CD4-positive, alpha-beta T cell (primary cell): ENCODE data around the gene MAGI1. TPM values are rescaled to one million over a fixed set of nuclear protein-coding genes. Genes with fewer than 3 reads are reported as not detected.

Experiments used
- ATAC-seq: fragments of 200-7000 bp; cut with Tn5 transposase; one replicate; pipeline ENCODE4 v1.10.0; 2022; ENCODE audit warnings: mild to moderate bottlenecking; ENCODE audit not compliant: poor library complexity
- CTCF ChIA-PET: fragments of 350-600 bp; sonication (Branson Sonifier 250); formaldehyde crosslinking; loops from one replicate; lab custom pipeline; 2021; ENCODE audit warnings: antibody characterized with exemption, inconsistent platforms; lab: Charles Lee
- POLR2A ChIA-PET: fragments of 350-600 bp; sonication (Branson Sonifier 250); formaldehyde crosslinking; loops from one replicate; lab custom pipeline; 2021; ENCODE audit warnings: antibody characterized with exemption, inconsistent platforms; lab: Charles Lee
- DNase-seq, 14 experiments: peaks; one replicate each; pipeline ENCODE4 v3.0.0-alpha.2; 2013 to 2020; ENCODE audit warnings: mixed read lengths in 2 of 14
- H3K27ac ChIP-seq, 2 donors: one replicate each; pipeline versions ENCODE4 v1.5.1 to v1.7.0; 2013; ENCODE audit warnings: low read length in 2 of 2, low read depth in 1 of 2, mild to moderate bottlenecking in 1 of 2
- H3K27me3 ChIP-seq, 2 experiments: 1 replicate in 1 of 2; 2 replicates in 1 of 2; pipeline versions ENCODE4 v1.6.1 to v1.7.0; 2013; ENCODE audit warnings: low read length in 2 of 2, control low read depth in 1 of 2, mild to moderate bottlenecking in 1 of 2, moderate library complexity in 1 of 2; ENCODE audit not compliant: insufficient read depth in 2 of 2, control insufficient read depth in 1 of 2
- H3K36me3 ChIP-seq: one replicate; pipeline ENCODE4 v1.6.1; 2013; ENCODE audit warnings: low read length, control low read depth; ENCODE audit not compliant: insufficient read depth
- H3K4me1 ChIP-seq: one replicate; pipeline ENCODE4 v1.6.1; 2013; ENCODE audit warnings: low read length, control low read depth; ENCODE audit not compliant: insufficient read depth
- H3K4me3 ChIP-seq: one replicate; pipeline ENCODE4 v1.5.1; 2013; ENCODE audit warnings: mild to moderate bottlenecking, low read length, moderate library complexity
- H3K9me3 ChIP-seq, 2 experiments: 1 replicate in 1 of 2; 2 replicates in 1 of 2; pipeline versions ENCODE4 v1.6.1 to v1.7.0; 2013; ENCODE audit warnings: low read length in 2 of 2, mild to moderate bottlenecking in 2 of 2, control low read depth in 1 of 2, moderate library complexity in 1 of 2; ENCODE audit not compliant: control insufficient read depth in 1 of 2, insufficient read depth in 1 of 2
- H3K27ac Mint-ChIP-seq: one replicate; pipeline ENCODE4 v1.8.0; 2020; ENCODE audit warnings: mixed read lengths
- H3K27me3 Mint-ChIP-seq: one replicate; pipeline ENCODE4 v1.8.0; 2021; ENCODE audit warnings: mixed read lengths
- H3K36me3 Mint-ChIP-seq: one replicate; pipeline ENCODE4 v1.8.0; 2021; ENCODE audit warnings: low read depth, mixed read lengths
- H3K4me1 Mint-ChIP-seq: one replicate; pipeline ENCODE4 v1.8.0; 2021; ENCODE audit warnings: low read depth, mixed read lengths
- H3K4me3 Mint-ChIP-seq: one replicate; pipeline ENCODE4 v1.8.0; 2020; ENCODE audit warnings: mild to moderate bottlenecking, mixed read lengths
- H3K9me3 Mint-ChIP-seq: one replicate; pipeline ENCODE4 v1.8.0; 2020; ENCODE audit warnings: mixed read lengths
- intact Hi-C, 2 experiments: fragments of 100-400 bp; cut with DNase I in 1 of 2; cut with micrococcal nuclease in 1 of 2; formaldehyde crosslinking; loops; one replicate each; pipeline versions ENCODE4 v1.15.1 to v1.9.0; 2023 to 2025; cut with DNase I, micrococcal nuclease
- total RNA-seq, 174 experiments: library from RNA in 2 of 174; stranded (reverse) in 2 of 174; gene quantifications; one replicate each; pipeline ENCODE4 v1.2.3 and lab custom pipeline; 2021 to 2026
- TF ChIP-seq, protein P1 (sequence below): fragments of 200-600 bp; IDR thresholded peaks from one replicate; pipeline ENCODE4 v1.8.0; 2022; ENCODE audit warnings: antibody characterized with exemption, mild to moderate bottlenecking

MAGI1 gene
- total RNA-seq, 2 experiments from 2014 or later = not detected

DNA sequence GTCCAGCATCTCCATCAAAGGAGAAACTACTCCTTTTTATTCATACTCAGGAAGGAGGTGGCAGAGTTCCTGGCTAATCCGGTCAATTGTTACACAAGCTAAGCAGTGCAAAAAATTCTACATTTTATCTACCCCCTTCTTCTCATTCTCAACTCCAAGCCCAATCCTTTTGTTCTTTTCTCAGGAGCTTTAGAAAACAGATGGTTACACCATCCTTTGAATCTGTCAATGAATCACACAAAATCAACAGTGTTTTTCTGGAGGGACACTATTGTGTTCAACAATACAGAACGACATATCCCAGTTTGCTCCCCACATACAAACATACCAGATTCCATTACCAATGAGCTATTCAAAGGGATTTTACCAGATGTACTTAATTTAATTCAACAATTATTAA lies 362.1 kb downstream of the MAGI1 start:
- ATAC-seq (no peak), DNase-seq (no peak)
- no peak overlapping the region for H3K4me3 ChIP-seq
- H3K27ac ChIP-seq = no peak overlapping the region
- H3K27me3 ChIP-seq = no peaks in the 10 kb centered on the region
- no peaks in the 10 kb centered on the region for H3K27me3 Mint-ChIP-seq
- ChIA-PET POLR2A (no interaction called here), CTCF (no interaction called here)
- H3K4me1 Mint-ChIP-seq = no peaks in the 10 kb centered on the region
- no peak overlapping the region for H3K4me3 Mint-ChIP-seq
- H3K9me3 ChIP-seq = peaks cover 0 to 3% of the 10 kb centered on the region in 2 experiments
- H3K27ac Mint-ChIP-seq = no peak overlapping the region
- no peaks in the 10 kb centered on the region for H3K36me3 Mint-ChIP-seq
- TF ChIP-seq, protein P1, sequence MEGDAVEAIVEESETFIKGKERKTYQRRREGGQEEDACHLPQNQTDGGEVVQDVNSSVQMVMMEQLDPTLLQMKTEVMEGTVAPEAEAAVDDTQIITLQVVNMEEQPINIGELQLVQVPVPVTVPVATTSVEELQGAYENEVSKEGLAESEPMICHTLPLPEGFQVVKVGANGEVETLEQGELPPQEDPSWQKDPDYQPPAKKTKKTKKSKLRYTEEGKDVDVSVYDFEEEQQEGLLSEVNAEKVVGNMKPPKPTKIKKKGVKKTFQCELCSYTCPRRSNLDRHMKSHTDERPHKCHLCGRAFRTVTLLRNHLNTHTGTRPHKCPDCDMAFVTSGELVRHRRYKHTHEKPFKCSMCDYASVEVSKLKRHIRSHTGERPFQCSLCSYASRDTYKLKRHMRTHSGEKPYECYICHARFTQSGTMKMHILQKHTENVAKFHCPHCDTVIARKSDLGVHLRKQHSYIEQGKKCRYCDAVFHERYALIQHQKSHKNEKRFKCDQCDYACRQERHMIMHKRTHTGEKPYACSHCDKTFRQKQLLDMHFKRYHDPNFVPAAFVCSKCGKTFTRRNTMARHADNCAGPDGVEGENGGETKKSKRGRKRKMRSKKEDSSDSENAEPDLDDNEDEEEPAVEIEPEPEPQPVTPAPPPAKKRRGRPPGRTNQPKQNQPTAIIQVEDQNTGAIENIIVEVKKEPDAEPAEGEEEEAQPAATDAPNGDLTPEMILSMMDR = no peak
- intact Hi-C loops = no loop called here
- no peaks in the 10 kb centered on the region for H3K9me3 Mint-ChIP-seq
- H3K36me3 ChIP-seq = no peaks in the 10 kb centered on the region
- no peaks in the 10 kb centered on the region for H3K4me1 ChIP-seq

DNA sequence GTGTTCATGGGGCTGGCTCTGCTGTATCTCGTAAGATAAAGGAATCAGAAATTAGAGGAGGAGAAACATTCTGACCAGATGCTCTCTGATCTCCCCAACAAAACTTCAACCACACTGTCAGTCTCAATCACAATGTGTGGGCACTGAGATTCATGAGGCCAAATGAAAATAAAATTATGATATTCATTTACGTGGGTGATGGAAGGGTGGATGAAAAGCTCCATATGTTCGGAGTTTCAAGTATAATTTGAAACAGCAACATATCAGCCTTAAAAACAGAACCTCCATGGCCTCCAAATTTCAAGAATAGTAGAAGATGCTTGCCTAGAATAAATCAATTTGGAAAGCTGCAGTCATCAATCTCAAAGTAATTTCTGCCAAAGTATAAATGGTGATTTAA lies 363.7 kb downstream of the MAGI1 start:
- intact Hi-C loops = no loop called here

DNA sequence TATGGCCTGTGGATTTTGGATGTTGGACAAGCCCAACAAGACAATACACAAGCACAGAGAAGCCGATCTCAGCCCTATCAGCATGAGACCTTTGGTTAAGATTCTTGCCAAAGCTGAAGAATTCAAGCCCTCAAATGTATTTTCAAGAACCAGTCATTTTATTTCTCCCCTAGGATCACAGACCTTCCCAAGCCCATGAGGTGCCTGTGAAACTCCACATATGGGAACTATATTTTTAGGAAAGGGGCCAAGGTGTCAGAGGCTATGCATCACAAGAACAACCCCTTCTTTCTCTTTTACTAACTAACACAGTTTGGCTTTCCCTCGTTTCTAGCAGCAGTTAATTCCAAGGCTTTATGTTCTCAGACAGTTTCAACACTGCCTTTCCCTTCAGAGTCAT lies 364.5 kb downstream of the MAGI1 start:
- Histone ChIP-seq H3K36me3 (no peaks in the 10 kb centered on the region), H3K9me3 (no peaks in the 10 kb centered on the region), H3K27me3 (no peaks in the 10 kb centered on the region), H3K27ac (no peak overlapping the region), H3K4me3 (no peak overlapping the region), H3K4me1 (no peaks in the 10 kb centered on the region)
- POLR2A ChIA-PET = no interaction called here
- no peak for DNase-seq
- H3K27me3 Mint-ChIP-seq = no peaks in the 10 kb centered on the region
- no peak overlapping the region for H3K27ac Mint-ChIP-seq
- no peak for ATAC-seq
- H3K36me3 Mint-ChIP-seq = no peaks in the 10 kb centered on the region
- CTCF ChIA-PET = no interaction called here
- no peaks in the 10 kb centered on the region for H3K9me3 Mint-ChIP-seq
- TF ChIP-seq, protein P1 = no peak
- H3K4me1 Mint-ChIP-seq = no peaks in the 10 kb centered on the region
- no peak overlapping the region for H3K4me3 Mint-ChIP-seq
- intact Hi-C loops = no loop called here

More for the DNA sequence above, 363.7 kb downstream of the MAGI1 start:
- Histone ChIP-seq H3K36me3 (no peaks in the 10 kb centered on the region), H3K27me3 (no peaks in the 10 kb centered on the region), H3K27ac (no peak overlapping the region), H3K4me3 (no peak overlapping the region), H3K4me1 (no peaks in the 10 kb centered on the region), H3K9me3 (peaks cover 0 to 3% of the 10 kb centered on the region in 2 experiments)
- Mint-ChIP-seq H3K27ac (no peak overlapping the region), H3K27me3 (no peaks in the 10 kb centered on the region), H3K9me3 (no peaks in the 10 kb centered on the region), H3K4me1 (no peaks in the 10 kb centered on the region), H3K36me3 (no peaks in the 10 kb centered on the region), H3K4me3 (no peak overlapping the region)
- POLR2A ChIA-PET = no interaction called here
- no peak for ATAC-seq
- TF ChIP-seq, protein P1 = no peak
- no peak for DNase-seq
- CTCF ChIA-PET = no interaction called here
